Psoas muscle (tissue), 8 donors: ENCODE data around the gene SPON1. TPM values are rescaled to one million over a fixed set of nuclear protein-coding genes. Genes with fewer than 3 reads are reported as not detected.

Source experiments
- ATAC-seq, 4 donors: fragments of 200-7000 bp; cut with Tn5 transposase; one replicate each; pipeline ENCODE4 v1.9.1; 2020; ENCODE audit warnings: moderate library complexity in 3 of 4, mild to moderate bottlenecking in 2 of 4
- DNase-seq, 2 donors: peaks; one replicate each; pipeline ENCODE4 v3.0.0-alpha.2; 2020
- H3K27ac ChIP-seq: fragments of 200-600 bp; one replicate; pipeline ENCODE4 v1.8.0; 2022
- H3K27me3 ChIP-seq, 3 donors: fragments of 200-600 bp in 1 of 3; one replicate each; pipeline versions ENCODE4 v1.6.1 to v1.8.0; 2013 to 2022; ENCODE audit warnings: low read length in 2 of 3, mild to moderate bottlenecking in 2 of 3, moderate library complexity in 1 of 3; ENCODE audit not compliant: insufficient read depth in 3 of 3
- H3K36me3 ChIP-seq, 2 donors: fragments of 200-600 bp in 1 of 2; one replicate each; pipeline versions ENCODE4 v1.6.1 to v1.8.0; 2013 to 2022; ENCODE audit warnings: low read depth in 1 of 2, mild to moderate bottlenecking in 1 of 2, moderate library complexity in 1 of 2; ENCODE audit not compliant: insufficient read depth in 1 of 2
- H3K4me1 ChIP-seq: fragments of 200-600 bp; one replicate; pipeline ENCODE4 v1.8.0; 2022
- H3K4me3 ChIP-seq: fragments of 200-600 bp; one replicate; pipeline ENCODE4 v1.8.0; 2022; ENCODE audit warnings: mild to moderate bottlenecking
- H3K9me3 ChIP-seq: fragments of 200-600 bp; one replicate; pipeline ENCODE4 v1.8.0; 2022
- WGBS, 3 donors: extraction: QIAGEN DNeasy Blood & Tissue Kit; methylation state at CpG; one replicate each; pipeline versions ENCODE4 v1.1.6 to v1.1.7; 2013; 5-methylcytosine and 5-hydroxymethylcytosine counted together
- intact Hi-C, 2 donors: fragments of 100-400 bp; cut with DNase I; formaldehyde crosslinking; loops; one replicate each; pipeline versions ENCODE4 v1.11.0 to v1.14.2; 2022
- polyA plus RNA-seq, 3 donors: library from polyadenylated mRNA; stranded (reverse); fragments of 200-250 nt; gene quantifications; one replicate each; pipeline ENCODE4 v1.2.3, GENCODE V29; 2013
- total RNA-seq, 4 donors: library from RNA; stranded (reverse); fragmentation: NEBNext Ultra II Directional in 2 of 4; extraction: Animal tissue kit (Norgen Biotek cat#: 25700) in 2 of 4; gene quantifications; one replicate each; pipeline versions ENCODE4 v1.2.1 to v1.2.4, GENCODE V29; 2021 to 2023
- TF ChIP-seq, protein P1 (sequence below): fragments of 200-600 bp; IDR thresholded peaks from one replicate; pipeline ENCODE4 v1.8.0; 2022; ENCODE audit warnings: antibody characterized with exemption
- donor health status: healthy with polysubstance abuse.
- donor health status: DM: no; HTN: no; CAD: no; lungs with moderate emphysema.
- donor health status: Bipolar disorder and iron deficiency.
- donor health status: healthy.
- donor health status: DM: yes; HTN: yes; CAD: no.
- donor health status: DM: no; HTN: no; CAD: no.
- donor health status: DM: no; HTN: no; CAD: no.
- donor health status: DM: yes; HTN: yes; CAD: no.

The SPON1 gene
- total and polyA plus RNA-seq, 7 donors = 0.24 to 1.6 (median 1.2) TPM

DNA sequence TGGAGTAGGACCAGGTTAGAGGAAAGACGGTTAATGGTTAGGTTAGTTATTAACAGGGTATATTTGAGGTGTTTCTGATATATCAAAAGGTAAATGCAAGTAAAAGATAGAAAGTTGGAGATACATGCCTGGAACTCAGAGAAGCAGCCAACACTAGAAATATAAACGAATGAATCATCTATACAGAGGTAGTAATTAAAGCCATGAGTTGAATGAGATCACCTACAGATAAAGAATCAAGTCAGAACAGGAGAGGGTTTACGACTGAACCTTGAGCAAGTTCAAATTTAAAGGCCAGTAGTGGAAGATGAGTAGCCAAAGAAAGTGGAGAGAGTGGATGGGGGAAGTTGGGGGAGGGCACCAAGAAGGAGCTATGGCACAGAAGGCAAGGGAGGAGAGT, 73.9 kb downstream of the SPON1 start:
- intact Hi-C loops = no loop called here
- WGBS, 3 donors = 60 to 93% (median 79%) methylated on average over 3 of the region's 3 CpGs
- peaks cover 4% of the 10 kb centered on the region for H3K9me3 ChIP-seq

DNA sequence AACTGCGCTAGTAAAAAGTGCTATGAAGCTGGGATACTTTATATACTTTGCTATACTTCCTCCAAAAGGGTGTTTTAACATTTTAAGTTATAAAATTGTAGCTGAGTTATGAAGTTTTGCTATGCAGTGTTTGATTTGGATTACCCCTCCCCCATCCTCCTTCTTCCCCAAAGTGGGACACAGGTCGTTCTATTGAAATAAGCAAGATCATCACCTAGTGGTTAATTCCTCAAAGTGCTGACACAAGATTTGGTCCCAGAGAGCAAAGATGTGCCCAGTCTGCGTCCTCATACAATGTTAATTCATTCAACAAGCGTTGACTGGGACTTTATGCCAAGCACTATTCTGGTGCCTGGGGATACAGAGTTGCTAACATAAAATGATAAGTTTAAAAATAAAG, 78.5 kb downstream of the SPON1 start:
- H3K36me3 ChIP-seq = no peaks in the 10 kb centered on the region
- H3K4me3 ChIP-seq = no peak overlapping the region
- 72 to 78% (median 77%) methylated on average over 4 of the region's 4 CpGs for WGBS, 3 donors
- intact Hi-C loops = no loop called here
- H3K27ac ChIP-seq = no peak overlapping the region
- no peaks in the 10 kb centered on the region for H3K4me1 ChIP-seq
- no peaks in the 10 kb centered on the region for H3K27me3 ChIP-seq
- peaks cover 4% of the 10 kb centered on the region for H3K9me3 ChIP-seq
- ATAC-seq = no peak
- TF ChIP-seq, protein P1, sequence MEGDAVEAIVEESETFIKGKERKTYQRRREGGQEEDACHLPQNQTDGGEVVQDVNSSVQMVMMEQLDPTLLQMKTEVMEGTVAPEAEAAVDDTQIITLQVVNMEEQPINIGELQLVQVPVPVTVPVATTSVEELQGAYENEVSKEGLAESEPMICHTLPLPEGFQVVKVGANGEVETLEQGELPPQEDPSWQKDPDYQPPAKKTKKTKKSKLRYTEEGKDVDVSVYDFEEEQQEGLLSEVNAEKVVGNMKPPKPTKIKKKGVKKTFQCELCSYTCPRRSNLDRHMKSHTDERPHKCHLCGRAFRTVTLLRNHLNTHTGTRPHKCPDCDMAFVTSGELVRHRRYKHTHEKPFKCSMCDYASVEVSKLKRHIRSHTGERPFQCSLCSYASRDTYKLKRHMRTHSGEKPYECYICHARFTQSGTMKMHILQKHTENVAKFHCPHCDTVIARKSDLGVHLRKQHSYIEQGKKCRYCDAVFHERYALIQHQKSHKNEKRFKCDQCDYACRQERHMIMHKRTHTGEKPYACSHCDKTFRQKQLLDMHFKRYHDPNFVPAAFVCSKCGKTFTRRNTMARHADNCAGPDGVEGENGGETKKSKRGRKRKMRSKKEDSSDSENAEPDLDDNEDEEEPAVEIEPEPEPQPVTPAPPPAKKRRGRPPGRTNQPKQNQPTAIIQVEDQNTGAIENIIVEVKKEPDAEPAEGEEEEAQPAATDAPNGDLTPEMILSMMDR = no peak
- no peak for DNase-seq

More for the DNA sequence above, 73.9 kb downstream of the SPON1 start:
- TF ChIP-seq, protein P1 = no peak
- DNase-seq = no peak
- no peaks in the 10 kb centered on the region for H3K27me3 ChIP-seq
- H3K4me1 ChIP-seq = no peaks in the 10 kb centered on the region
- no peak for ATAC-seq
- no peaks in the 10 kb centered on the region for H3K36me3 ChIP-seq
- H3K4me3 ChIP-seq = no peak overlapping the region
- H3K27ac ChIP-seq = no peak overlapping the region

DNA sequence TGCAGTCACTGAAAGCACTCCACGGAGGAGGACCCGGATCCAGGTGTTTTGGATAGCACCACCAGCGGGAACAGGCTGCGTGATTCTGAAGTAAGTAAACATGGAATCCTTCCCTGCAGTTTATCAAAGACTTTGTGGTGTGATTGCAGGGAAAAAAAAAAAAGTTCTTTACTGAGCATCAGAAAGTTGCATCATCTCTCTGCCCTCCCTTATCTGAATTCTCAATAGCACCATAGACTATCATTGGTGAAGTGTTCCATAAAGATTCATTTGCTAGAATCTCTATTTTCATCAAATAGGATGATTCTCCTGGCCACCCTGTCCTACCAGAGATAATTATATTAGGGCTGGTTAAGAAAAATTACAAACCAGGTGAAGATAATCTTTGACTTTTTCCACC, 79.0 kb downstream of the SPON1 start:
- no peaks in the 10 kb centered on the region for H3K4me1 ChIP-seq
- H3K27ac ChIP-seq = no peak overlapping the region
- 88 to 93% (median 90%) methylated on average over 4 of the region's 4 CpGs for WGBS, 3 donors
- H3K36me3 ChIP-seq = no peaks in the 10 kb centered on the region
- intact Hi-C loops = no loop called here
- no peak overlapping the region for H3K4me3 ChIP-seq
- TF ChIP-seq, protein P1 = no peak
- DNase-seq (no peak), ATAC-seq (no peak)
- peaks cover 4% of the 10 kb centered on the region for H3K9me3 ChIP-seq
- no peaks in the 10 kb centered on the region for H3K27me3 ChIP-seq

DNA sequence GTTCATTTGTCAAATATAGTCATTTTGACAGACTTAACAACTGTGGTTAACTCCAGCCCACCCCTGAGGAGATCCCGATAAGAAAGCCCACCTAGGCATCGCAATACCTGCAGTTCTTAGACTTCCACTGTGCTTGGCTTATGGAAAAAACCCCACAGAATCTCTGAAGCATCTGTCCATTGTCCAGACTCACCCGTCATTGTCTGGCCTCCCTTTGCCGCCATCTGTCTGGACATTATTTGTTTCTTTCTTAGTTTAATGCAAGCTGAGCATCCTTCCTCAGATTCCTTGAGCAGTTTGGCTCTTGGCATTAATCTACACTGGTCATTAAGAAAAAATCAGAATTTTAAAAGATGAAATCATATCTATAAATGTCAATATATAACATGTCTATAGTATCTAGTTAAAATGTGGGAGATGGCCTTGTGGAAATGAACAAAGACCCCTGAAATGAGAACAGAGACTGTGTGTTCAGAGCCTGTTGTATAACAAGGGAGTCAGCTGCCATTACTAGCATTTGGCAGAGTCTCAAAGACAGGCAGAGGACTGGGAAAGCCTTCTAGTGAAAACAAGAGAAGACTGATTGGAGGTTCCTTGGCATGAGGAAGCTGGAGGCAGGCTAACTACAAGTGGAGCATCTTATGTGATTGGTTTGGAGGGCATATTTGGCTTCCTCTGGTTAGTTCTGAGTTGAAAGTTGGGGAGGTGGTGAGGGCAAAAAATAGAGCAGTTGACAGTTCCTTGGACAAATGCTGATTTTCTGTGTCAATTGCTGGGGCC, 80.4 kb downstream of the SPON1 start:
- TF ChIP-seq, protein P1 = no peak
- Histone ChIP-seq H3K27ac (no peak overlapping the region), H3K9me3 (peaks cover 4% of the 10 kb centered on the region), H3K36me3 (no peaks in the 10 kb centered on the region), H3K27me3 (no peaks in the 10 kb centered on the region), H3K4me1 (no peaks in the 10 kb centered on the region), H3K4me3 (no peak overlapping the region)
- DNase-seq (no peak), ATAC-seq (no peak)
- 76 to 81% (median 76%) methylated on average over 4 of the region's 4 CpGs for WGBS, 3 donors
- intact Hi-C loops = no loop called here

DNA sequence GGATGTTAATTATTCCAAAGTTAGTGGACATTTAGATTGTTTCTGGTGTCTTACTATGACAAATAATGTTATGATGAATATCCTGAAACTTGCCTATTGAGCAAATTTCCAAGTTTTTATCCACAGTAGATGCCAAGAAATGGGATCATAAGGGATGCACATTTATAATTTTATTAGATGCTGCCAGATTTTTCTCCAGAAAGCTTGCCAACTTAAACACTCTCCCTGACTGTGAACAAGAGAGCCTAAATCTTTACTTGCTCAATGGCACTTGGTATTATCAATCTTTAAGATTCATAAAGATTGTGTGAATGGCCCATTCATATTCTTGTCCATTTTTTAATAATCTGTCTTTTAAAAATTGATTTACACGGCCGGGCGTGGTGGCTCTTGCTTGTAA, 82.4 kb downstream of the SPON1 start:
- TF ChIP-seq, protein P1 = no peak
- Histone ChIP-seq H3K36me3 (no peaks in the 10 kb centered on the region), H3K27ac (no peak overlapping the region), H3K9me3 (peaks cover 1% of the 10 kb centered on the region), H3K4me1 (no peaks in the 10 kb centered on the region), H3K4me3 (no peak overlapping the region), H3K27me3 (no peaks in the 10 kb centered on the region)
- no peak for ATAC-seq
- WGBS, 3 donors = 55 to 61% (median 59%) methylated on average over 3 of the region's 3 CpGs
- intact Hi-C loops = no loop called here
- DNase-seq = no peak
